IPS-15b (cell line): ENCODE measurements around the gene CHST8.
A peak's percentile ranks its signal among the peaks of the same experiment; 100 is the strongest.

ENCODE experiments used
- H3K27me3 ChIP-seq: one replicate; pipeline ENCODE4 v1.6.1; 2013; ENCODE audit warnings: low read length; ENCODE audit not compliant: control insufficient read depth, insufficient read depth
- H3K36me3 ChIP-seq: one replicate; pipeline ENCODE4 v1.6.1; 2013; ENCODE audit warnings: low read length; ENCODE audit not compliant: control insufficient read depth, insufficient read depth
- H3K4me1 ChIP-seq: one replicate; pipeline ENCODE4 v1.6.1; 2013; ENCODE audit warnings: mild to moderate bottlenecking, low read length; ENCODE audit not compliant: control insufficient read depth, insufficient read depth
- H3K4me3 ChIP-seq: one replicate; pipeline ENCODE4 v1.5.1; 2013; ENCODE audit warnings: low read depth, low read length
- H3K9ac ChIP-seq: one replicate; pipeline ENCODE4 v1.6.1; 2013; ENCODE audit warnings: low read depth, mild to moderate bottlenecking, low read length
- H3K9me3 ChIP-seq: one replicate; pipeline ENCODE4 v1.6.1; 2013; ENCODE audit warnings: mild to moderate bottlenecking, low read length; ENCODE audit not compliant: control insufficient read depth, insufficient read depth

The CHST8 gene

DNA sequence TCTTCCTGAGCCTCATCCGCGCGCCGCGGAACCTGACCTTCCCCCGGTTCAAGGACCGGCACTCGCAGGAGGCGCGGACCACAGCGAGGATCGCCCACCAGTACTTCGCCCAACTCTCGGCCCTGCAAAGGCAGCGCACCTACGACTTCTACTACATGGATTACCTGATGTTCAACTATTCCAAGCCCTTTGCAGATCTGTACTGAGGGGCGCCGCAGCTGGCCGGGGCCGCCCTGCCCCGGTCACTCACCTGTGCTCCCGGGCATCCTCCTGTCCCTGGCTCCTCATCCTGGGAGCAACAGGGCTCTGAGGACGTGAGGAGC is 151.1 kb downstream of the CHST8 start:
- Histone ChIP-seq H3K4me1 (no peaks in the 10 kb centered on the region), H3K27me3 (no peaks in the 10 kb centered on the region), H3K36me3 (peaks cover 17% of the 10 kb centered on the region), H3K9ac (no peak overlapping the region), H3K9me3 (no peaks in the 10 kb centered on the region), H3K4me3 (no peak overlapping the region)

DNA sequence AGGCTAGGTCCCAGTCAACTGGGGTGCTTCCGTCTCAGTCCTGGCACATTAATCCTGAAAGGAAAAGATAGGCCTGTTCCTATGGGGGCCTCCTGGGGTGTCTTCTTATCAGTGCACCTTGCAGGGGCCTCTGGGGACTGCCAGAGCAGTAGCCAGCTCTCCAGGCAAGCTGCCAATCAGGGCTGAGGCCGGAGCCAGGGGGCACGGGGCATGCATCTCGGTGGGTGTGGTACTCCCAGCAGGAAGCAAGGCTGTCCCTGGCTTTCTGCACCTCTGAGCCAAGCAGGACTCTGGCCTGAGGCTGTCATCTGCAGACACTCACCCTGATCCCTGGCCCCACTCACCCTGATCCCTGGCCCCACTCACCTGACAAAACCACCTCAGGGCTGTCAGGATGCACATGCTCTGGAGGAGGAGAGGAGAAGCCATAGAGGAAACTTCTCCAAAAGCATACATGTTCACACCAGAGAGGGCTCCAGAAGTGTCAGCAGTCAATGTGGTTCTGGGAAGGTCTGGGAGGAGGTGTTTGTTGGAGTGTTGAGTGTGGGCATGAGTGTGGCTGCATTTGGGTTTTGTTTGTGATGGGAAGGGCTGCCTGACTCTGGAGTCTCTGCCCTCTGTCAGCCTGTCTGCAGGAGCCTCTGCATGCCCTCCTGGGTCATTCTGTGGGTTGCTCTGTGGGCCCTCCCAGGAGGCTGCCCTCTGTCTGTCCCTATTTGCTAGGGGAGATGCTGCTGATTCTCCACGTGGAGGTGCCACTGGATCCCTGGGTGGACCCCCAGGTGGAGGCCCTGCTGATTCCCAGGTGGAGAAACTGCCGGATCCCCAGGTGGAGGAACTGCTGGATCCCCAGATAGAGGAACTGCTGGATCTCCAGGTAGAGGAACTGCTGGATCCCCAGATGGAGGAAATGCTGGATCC is 152.2 kb downstream of the CHST8 start:
- no peaks in the 10 kb centered on the region for H3K9me3 ChIP-seq
- no peak overlapping the region for H3K4me3 ChIP-seq
- H3K4me1 ChIP-seq: no peaks in the 10 kb centered on the region
- peaks cover 17% of the 10 kb centered on the region for H3K36me3 ChIP-seq
- no peaks in the 10 kb centered on the region for H3K27me3 ChIP-seq
- no peak overlapping the region for H3K9ac ChIP-seq

DNA sequence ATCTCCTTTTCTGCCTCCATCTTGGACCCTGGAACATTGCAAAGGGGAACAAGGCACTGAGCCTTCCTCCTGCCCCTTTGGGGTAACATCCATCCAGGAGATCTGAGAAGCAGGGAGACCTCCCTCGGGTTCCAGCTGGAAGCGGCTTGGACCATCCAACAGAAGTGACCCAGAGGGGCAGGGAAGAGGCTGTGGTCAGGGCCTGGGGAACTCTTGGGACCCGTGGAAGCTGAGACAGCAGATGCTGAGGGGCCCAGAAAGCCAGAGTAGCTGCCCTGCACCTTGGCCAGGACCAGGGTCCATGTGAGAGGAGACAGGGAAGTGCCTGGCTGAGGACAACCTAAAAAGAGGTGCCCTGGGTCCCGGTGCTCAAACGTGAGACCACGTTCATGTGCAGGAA is 153.0 kb downstream of the CHST8 start:
- H3K27me3 ChIP-seq: no peaks in the 10 kb centered on the region
- peaks cover 17% of the 10 kb centered on the region for H3K36me3 ChIP-seq
- no peaks in the 10 kb centered on the region for H3K4me1 ChIP-seq
- H3K9me3 ChIP-seq: no peaks in the 10 kb centered on the region
- no peak overlapping the region for H3K4me3 ChIP-seq
- no peak overlapping the region for H3K9ac ChIP-seq

DNA sequence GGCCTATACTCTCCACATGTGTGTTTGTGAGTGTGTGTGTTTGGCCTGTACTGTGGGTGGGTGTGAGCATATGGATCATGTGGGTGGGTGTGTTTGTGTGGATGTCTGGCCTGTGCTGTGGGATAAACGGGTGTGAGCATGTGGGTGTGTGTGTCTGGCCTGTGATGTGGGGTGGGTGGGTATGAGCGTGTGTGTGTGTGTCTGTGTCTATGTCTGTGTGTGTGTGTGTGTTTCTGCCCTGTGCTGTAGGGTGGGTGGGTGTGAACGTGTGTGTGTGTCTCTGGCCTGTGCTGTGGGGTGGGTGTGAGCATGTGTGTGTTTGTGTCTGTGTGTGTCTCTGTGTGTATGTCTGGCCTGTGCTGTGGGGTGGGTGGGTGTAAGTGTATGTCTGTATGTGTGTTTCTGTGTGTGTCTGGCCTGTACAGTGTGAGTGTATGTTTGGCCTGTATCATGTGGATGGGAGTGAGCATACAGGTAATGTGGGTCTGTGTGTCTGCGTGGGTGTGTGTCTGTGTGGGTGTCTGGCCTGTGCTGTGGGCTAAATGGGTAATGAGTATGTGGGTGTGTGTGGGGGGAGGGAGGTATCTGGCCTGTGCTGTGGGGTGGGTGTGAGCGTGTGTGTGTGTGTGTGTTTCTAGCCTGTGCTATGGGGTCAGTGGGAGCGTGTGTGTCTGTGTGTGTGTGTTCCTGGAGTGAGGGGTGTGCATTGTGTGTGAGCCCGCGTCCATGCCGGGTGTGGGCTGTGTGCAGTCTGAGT is 154.2 kb downstream of the CHST8 start:
- no peak overlapping the region for H3K4me3 ChIP-seq
- no peaks in the 10 kb centered on the region for H3K4me1 ChIP-seq
- H3K9me3 ChIP-seq: no peaks in the 10 kb centered on the region
- no peak overlapping the region for H3K9ac ChIP-seq
- H3K27me3 ChIP-seq: no peaks in the 10 kb centered on the region
- peaks cover 17% of the 10 kb centered on the region for H3K36me3 ChIP-seq

DNA sequence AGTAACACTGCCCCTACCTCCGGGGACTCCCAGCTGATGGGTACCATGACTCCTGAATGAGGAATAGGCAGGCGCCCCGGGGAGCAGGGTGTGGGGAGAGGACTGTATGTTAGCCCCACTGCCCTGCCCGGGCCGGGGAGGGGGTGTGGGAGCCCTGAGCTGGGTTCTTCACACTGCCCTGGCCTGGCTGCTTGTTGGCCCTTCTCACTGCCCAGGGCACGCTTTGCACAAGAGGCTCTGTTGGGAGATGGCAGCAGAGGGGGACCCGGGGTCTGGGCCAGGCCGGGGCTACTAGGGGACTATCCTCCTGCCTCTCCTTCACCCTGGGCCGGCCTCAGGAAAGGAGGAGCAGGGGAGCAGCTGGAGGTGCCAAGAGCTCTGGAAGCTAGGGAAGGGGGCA is 155.6 kb downstream of the CHST8 start:
- H3K9ac ChIP-seq: no peak overlapping the region
- H3K27me3 ChIP-seq: no peaks in the 10 kb centered on the region
- H3K4me1 ChIP-seq: no peaks in the 10 kb centered on the region
- H3K4me3 ChIP-seq: no peak overlapping the region
- peaks cover 11% of the 10 kb centered on the region for H3K36me3 ChIP-seq
- no peaks in the 10 kb centered on the region for H3K9me3 ChIP-seq

DNA sequence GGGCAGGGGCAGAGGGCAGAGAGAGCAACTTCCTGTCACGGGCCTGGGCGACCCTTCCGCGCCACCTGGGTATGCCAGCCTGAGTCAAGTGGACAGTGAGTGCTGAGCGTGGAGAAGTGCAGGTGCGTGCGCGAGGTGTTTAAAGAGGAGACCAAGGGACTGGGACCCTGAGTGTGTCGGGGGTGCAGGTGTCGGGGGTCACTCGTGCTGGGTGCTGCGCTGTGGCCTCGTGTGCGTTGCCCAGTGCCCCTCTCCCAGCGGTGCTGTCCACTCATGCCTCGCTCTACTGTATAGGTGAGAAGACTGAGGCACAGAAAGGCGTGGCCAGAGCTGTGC is 156.0 kb downstream of the CHST8 start:
- Histone ChIP-seq H3K36me3 (peaks cover 8% of the 10 kb centered on the region), H3K27me3 (no peaks in the 10 kb centered on the region), H3K9ac (no peak overlapping the region), H3K4me3 (no peak overlapping the region), H3K9me3 (no peaks in the 10 kb centered on the region), H3K4me1 (no peaks in the 10 kb centered on the region)

DNA sequence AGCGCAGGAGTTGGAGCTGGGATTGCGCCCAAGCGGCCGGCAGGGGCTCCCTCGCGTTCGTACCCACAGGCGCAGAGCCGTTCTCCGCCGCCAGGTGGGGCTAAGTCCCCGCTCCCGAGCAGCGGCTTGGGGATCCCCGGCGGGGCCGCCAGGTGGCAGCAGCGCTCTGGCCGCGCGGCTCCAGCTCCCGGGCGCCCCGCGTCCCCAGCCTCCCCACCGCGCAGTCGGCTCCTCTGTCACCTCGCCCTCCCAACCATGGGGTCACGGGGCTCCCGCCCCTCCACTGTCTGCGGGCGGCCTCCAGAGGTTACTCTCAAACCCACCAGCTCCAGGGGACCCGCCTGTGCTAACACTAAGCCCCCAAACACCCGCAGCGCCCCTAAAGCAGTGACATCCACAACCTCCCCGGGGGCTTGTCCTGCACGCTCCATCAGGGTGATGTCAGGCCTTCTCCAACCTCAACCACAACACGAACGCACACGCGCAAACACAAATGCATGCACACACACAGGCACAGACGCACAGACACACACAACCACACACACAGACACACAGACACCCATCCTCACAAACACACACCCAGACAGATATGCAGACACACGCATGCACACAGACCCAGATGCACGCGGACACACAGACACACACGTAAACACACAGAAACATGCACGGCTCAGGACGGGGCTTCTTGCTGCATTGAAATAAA is 156.5 kb downstream of the CHST8 start:
- Histone ChIP-seq H3K4me3 (peak overlapping the region; percentile 37), H3K9ac (no peak overlapping the region)

DNA sequence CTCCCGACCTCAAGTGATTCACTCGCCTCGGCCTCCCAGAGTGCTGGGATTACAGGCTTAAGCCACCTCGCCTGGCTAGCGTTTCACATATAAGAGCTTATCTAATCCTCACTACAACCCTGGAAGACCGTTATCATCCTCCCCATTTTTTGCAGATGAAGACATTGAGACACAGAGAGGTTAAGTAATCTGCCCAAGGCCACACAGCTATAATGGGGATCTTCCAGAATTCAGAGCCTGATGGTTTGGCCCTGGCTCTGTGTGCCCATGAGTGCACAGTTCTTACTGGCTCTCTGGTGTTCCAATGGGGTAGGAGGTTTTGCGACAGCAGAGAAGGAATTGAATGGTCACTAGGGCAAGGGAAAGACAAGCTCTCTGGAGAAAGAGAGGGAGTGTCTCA is 158.1 kb downstream of the CHST8 start:
- Histone ChIP-seq H3K27me3 (no peaks in the 10 kb centered on the region), H3K9me3 (no peaks in the 10 kb centered on the region), H3K4me1 (no peaks in the 10 kb centered on the region), H3K9ac (no peak overlapping the region), H3K4me3 (no peak overlapping the region), H3K36me3 (no peaks in the 10 kb centered on the region)

More for the DNA sequence above, 156.5 kb downstream of the CHST8 start:
- Histone ChIP-seq H3K36me3 (peaks cover 3% of the 10 kb centered on the region), H3K4me1 (no peaks in the 10 kb centered on the region), H3K9me3 (no peaks in the 10 kb centered on the region), H3K27me3 (no peaks in the 10 kb centered on the region)

DNA sequence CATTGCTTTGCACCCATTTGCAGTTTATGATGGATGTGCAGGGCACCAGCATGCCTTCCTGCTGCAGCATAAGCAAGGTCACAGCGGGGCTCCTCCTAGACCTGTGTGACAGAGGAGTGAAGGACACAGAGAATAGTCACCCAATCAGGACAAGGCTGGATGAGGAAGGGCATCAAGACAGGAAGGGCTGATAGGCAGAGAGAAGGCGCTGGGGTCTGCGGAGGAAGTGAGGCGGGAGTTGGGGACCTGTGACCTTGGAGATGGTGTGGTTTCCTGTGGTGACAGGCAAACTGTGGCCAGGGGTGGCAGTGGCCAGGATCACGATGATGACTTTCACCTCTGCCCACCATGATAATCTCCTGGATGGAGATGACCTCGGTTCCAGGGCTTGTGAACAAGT is 158.5 kb downstream of the CHST8 start:
- H3K9me3 ChIP-seq: no peaks in the 10 kb centered on the region
- no peaks in the 10 kb centered on the region for H3K36me3 ChIP-seq
- no peak overlapping the region for H3K4me3 ChIP-seq
- H3K4me1 ChIP-seq: no peaks in the 10 kb centered on the region
- H3K9ac ChIP-seq: no peak overlapping the region
- no peaks in the 10 kb centered on the region for H3K27me3 ChIP-seq

DNA sequence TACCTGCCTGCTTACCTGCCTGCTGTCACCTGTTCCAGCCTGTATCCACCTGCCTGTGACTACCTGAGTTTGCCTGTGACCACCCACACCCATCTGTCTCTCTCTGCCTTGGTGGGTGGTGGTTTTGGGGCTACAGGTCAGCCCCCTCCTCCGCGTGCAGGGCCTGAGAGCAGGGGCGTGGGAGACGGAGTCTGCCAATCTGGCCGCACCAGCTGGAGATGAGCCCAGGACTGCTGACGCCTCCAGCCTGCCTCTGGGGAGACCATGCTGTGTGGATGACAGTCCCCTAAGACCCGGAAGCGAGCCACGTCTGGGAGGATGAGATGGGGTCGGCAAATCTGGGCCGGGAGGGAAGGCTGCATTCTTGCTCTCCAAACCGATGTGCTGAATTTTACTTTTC is 159.0 kb downstream of the CHST8 start:
- H3K4me3 ChIP-seq: no peak overlapping the region
- no peaks in the 10 kb centered on the region for H3K36me3 ChIP-seq
- no peak overlapping the region for H3K9ac ChIP-seq
- no peaks in the 10 kb centered on the region for H3K4me1 ChIP-seq
- H3K27me3 ChIP-seq: peaks cover 3% of the 10 kb centered on the region
- H3K9me3 ChIP-seq: no peaks in the 10 kb centered on the region

DNA sequence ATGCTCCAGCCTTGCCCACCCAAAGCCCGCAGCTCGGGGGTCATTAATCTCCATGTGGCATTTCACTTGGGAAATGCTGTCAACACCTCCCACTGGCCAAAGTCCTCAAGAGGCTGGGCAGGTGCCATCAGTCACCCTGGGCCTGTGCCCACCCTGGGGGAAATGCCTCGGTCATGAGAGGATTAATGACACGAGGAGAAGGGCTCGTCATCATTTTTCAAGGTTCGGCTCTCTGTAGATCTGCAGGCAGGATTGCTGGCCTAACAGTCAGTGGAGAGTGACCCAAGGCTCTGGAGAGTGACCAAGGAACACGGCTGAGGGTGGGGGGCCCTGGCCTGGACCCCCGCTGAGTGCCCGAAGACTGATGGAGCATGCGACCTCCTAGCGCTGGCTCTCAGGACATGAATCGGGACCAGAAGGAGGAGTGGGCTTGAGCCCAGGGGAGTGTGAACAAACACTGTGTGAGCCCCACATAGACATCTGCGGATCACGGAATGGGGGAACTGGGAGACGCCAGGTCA is 159.7 kb downstream of the CHST8 start:
- Histone ChIP-seq H3K4me3 (no peak overlapping the region), H3K9ac (no peak overlapping the region), H3K4me1 (no peaks in the 10 kb centered on the region), H3K36me3 (no peaks in the 10 kb centered on the region), H3K9me3 (no peaks in the 10 kb centered on the region), H3K27me3 (peaks cover 3% of the 10 kb centered on the region)
